Activated CD8-positive, alpha-beta memory T cell treated with anti-CD3 and anti-CD28 coated beads, Interleukin-2, amount 50 U/mL, for 48 hours (primary cell): ENCODE measurements around the gene GNAT3.

Source experiments
- DNase-seq: peaks from one replicate; pipeline ENCODE4 v3.0.0-alpha.2; 2020

GNAT3 gene

DNA sequence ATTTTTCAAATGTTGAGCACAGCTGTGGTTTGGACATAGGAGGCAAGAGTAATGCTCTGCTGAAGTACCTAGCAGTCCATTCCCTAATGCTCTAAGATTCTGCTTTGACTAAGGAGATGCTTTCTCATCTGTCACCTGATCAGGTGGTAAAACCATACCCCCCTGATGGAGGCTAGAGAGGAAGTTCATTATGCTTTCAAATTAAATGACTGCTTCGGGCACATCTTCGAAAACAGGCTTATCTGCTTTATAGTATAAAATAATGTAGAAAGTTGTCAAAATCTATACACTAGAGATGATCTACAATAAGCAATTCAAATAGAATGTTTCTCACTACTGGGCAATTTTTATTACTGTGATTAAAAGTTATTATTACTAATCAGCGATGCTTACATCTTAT is at the start of gene GNAT3:
Gene GNAT3, minus strand, starts transcription at position 101 of the 400 bp plus-strand sequence. CDS start 138 bp downstream, outside the sequence.
- no peak for DNase-seq

DNA sequence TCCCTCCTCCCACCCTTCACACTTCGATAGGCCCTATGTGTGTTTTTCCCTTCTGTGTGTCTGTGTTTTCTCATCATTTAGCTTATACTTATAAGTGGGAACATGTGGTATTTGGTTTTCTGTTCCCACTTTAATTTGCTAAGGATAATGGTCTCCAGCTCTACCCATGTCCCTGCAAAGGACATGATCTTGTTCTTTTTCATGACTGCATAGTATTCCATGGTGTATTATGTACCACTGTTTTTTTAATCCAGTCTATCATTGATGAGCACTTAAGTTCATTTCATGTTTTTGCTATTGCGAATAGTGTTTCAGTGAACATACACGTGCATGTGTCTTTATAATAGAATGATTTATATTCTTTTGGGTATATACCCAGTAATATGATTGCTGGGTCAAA is 46.3 kb upstream of the GNAT3 start:
- DNase-seq: no peak

DNA sequence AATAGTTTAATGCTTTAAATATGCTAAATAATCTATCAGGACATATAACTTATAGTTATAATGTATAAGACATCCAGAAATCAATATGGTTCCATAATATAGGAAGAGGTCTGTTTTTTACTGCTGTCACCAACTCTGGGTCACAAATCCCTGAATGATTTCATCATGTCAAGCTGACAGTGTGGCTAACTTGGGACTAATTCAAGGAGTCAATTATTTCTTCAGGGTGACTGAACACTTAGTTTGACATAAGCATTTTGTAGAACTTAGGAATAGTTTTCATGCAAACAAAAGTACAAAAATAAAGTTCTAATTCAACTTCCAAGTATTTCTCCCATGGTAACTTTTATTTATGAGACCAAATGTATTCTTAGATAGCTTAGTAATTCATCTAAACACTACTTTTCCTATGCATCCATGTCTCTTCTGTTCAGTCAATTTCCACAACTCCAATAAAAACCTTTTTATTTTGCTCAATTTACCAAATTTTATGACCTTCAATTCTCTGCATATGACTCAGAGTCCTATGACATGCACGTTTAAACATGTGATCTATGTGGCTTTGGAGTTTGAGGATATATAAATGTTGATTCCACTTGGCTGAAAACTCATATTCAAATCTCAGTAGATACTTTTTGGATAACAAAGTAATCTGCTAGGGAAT is 40.3 kb upstream of the GNAT3 start:
- DNase-seq: no peak

DNA sequence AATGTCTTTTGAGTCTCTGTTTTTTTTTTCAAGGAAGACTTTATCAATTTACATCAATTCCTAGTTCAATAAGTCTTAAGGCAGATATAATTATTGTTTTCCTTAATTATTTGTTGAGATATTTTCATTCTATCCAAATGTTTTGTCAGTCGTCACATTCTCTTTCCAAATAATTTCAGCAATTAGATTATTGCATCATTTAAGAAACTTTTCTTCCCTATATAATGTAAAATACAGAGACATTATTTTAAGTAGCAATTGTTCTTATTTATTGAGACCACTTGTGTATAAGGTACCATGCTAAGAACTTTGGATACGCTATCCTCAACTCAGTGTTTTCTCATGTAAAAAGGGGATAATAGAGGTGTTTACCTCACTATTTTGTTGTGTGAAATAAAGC is 38.1 kb upstream of the GNAT3 start:
- DNase-seq: no peak

DNA sequence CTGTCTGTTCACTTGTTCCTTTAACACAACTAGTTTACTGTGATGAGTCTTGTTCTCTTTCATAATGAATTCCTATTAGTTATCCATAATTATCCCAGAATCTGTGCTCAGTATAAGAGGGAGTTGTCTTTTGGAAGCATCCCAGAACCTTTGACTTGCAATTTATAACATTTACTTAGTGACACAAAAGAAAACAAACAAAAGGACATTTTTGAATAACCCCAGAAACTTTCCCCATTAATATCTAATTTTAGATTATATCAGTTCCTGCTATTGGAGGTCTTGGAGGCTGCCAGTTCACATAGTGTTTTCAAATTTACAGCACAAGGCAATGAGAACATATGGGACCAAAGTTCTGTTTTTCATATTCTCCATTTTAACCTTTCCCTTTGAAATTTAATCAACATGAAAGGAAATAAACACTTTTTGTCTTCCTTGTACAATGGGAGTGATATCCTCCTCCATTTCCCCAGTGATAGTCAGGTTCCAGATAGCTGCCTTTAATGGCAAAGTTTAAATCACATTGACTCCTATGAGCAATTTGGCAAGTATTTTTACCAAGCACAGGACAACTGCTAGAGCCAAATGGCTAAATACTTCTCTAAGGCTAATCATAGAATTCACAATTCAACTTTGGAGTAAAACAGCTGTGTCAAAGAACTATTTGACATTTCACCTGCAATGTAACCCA is 37.1 kb upstream of the GNAT3 start:
- no peak for DNase-seq

DNA sequence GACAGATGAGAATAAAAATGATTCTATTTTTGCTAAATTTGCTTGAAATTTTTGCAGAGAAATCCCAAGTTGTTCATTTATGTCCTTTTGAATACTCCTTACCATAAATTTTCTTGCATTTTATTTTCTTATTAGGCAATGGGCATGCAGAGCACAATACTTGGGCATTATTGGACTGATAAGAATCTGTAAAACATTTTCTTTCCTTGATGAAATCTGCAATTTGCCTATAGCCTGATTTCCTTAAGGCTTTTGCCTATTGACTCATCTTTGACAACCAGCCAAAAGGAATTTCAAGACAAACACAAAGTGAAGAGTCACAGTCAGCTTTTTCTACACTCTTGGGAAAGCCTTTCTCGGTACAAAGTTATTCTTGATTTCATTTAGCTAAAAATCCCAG is 30.5 kb upstream of the GNAT3 start:
- no peak for DNase-seq

DNA sequence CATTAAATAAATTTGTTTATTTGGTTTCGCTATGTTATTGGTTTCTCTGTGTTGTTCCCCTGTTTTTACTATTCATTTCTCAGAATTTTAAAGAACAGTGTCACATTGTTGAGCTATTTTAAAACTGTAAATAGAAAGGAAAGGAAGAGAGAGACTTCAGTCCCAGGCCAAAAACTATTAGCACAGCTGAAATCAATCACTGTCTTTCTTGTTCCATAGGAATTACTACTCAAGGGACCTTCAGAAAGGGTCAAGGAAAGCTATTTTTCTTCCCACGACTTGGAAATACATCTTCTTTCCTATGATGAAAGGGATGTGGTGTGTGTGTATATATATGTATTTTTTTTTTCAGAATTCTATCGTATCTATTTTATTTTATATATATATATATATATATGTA is 29.0 kb upstream of the GNAT3 start:
- no peak for DNase-seq

DNA sequence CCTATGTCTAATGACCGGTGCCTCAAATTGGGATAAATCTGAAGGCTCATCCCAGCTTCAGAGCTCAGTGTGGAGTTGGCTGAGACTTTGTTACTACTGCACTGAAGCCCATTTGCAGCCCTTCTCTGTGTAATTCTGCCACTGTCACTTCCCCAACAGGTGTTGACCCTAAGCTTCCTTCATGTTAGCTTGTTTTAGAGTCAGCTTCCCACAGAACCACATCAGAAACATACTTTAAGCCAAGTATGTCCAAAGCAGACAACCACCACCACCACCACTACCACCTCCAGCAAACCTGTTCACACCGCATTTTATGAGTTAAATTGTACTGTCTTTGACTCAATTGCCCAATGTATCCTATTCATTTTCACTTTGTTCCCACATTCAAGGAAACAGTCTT is 25.2 kb upstream of the GNAT3 start:
- no peak for DNase-seq

DNA sequence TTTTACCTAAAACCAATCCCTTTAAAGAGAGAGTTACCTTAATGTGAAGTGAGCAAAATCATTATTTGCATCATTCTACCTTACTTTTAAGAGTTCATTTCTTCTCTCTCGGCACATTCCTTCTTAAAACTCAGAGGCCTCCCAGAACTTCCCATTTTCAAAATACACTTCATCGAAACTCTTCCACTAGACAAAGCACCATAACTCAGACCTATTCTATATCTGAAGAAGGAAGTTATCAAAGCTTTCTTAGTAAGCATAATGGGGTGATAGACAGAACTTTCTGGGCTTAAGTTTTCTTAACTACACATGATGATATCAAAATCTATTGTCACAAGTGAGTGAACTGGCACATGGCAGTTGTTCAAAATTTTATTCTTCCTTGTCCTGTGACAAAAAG is 24.6 kb upstream of the GNAT3 start:
- DNase-seq: no peak

DNA sequence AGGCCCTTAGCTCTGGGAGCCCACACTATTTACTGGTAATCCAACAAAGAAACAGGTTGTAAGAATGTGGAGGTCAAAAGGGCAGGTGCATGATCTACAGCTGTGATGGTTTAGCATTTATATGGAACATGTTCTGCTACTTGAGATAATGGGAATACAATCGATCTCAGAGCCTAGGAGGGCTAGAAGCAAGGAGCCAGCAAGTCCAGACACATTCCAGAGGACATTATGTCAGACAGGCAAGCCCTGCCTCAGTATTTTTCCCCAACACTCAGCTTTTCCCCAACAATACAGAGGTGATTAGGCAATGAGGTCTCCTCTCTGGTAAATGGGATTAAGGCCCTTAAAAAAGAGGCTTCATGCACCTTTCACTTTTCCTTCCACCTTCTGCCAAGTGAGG is 21.4 kb upstream of the GNAT3 start:
- DNase-seq: no peak

DNA sequence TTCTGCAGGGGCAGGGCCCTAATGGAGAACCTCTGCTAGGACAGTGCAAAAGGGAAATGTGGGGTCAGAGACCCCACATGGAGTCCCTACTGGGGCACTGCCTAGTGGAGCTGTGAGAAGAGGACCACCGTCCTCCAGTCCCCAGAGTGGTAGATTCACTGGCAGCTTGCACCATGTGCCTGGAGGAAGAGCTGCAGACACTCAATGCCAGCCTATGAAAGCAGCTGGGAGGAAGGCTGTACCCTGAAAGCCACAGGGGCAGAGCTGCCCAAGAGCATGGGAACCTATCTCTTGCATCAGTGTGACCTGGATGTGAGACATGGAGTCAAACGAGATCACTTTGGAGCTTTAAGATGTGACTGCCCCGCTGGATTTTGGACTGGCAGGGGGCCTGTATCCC is 20.3 kb upstream of the GNAT3 start:
- no peak for DNase-seq

DNA sequence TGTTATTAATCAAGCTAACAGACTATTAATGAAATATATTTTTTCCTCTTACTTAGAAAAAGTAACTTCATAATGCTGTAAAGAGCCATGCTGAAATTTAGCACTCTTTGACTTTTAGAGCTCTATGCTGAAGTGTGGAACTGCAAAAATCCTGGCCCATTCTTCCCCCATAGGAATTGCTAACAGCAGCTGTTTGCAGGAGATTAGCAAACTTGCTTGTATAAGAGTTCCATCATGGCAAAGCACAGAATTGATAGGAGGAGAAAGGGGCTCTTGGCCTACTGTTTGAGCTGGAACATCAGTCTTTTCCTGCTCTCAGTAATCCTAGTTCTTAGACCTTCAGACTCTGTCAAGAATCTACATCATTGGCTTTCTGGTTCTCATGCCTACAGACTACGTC is 18.3 kb upstream of the GNAT3 start:
- no peak for DNase-seq

DNA sequence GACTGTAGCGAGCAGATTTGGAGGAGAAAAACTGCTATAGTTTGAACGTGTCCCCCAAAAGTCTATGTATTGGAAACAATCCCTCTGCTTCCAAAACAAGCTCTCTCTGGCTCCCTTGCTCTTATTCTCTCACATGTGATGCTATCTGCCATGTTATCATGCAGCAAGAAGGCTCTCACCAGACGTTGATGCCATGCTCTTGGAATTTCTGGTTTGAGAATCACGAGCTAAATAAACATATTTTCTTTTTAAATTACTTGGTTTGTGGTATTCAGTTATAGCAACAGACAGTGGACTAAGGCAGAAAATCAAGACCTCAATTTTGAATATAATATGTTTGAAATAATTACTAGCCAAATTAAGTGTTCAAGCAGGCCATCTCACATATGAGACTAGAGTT is 17.5 kb upstream of the GNAT3 start:
- DNase-seq: no peak

DNA sequence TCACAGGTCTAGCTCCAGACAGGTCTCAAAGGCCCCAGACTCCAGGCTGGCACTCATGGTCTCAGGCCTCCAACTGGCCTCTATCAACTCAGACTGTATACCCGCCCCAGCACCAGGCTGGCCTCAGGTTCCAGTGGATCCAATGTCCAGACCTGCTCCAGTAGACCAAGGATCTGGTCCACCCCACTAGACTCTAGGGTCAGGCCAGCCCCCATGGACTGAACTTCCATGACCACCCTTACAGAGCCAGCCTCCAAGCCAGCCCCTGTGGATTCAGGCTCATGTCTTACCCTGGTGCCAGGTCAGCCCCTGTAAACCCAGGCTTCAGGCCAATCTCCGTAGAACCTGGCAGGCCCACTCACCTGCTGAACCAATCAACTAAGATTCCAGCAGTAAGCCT is 16.8 kb upstream of the GNAT3 start:
- no peak for DNase-seq

DNA sequence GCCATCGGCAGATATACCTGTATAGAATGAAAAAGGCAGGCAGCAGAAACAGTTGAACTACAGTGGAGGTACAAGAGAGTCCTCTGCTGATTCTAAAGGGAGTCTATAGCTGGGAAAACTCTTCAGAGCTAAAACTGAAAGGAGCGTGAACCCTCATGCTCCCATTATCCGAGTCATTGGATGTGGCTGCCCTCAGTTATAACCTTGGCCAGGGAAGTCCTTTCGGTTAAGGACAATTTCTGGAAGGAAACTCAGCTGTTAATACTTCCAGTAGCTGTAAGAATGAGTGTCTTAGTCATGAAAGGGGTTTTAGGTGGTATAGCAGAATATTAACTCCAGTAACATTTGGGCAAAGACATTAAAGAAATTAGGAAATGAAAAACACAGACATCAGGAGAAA is 14.6 kb upstream of the GNAT3 start:
- DNase-seq: no peak

DNA sequence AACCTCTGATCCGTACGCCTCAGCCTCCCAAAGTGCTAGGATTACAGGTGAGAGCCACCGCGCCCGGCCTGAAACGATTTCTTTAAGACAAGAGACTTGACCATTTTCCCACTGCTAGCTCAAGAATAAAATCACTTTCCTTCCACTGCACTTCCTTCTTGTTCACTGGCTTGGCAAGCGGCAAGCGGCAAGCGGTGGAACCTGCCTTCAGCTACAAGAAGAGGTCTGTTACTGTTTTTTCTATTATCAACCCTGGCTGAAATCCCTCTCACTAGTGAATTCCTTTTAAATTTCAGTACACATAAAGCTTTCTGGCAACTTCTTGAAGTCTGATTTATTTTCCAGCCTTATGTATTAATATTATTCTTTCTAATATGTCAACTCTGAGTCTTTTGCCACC is 12.8 kb upstream of the GNAT3 start:
- DNase-seq: no peak

DNA sequence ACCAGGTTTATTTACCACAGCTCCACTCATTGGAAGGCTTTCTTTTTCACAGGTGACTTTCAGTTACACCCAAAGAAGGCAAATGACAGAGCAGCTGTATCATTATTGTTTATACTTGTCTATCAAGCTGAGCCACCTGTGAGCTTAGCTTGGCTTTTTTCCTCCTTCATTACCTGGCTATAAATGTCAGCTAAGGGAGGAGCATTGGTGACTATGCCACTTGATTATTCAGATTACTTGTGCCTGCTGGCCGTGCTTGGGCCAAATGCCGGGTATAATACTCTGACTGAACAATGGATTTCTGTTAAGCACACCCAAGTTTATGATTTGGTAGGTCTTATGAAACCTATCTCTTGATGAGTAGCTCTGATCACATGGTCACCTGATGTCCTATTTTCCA is 9.9 kb upstream of the GNAT3 start:
- no peak for DNase-seq

DNA sequence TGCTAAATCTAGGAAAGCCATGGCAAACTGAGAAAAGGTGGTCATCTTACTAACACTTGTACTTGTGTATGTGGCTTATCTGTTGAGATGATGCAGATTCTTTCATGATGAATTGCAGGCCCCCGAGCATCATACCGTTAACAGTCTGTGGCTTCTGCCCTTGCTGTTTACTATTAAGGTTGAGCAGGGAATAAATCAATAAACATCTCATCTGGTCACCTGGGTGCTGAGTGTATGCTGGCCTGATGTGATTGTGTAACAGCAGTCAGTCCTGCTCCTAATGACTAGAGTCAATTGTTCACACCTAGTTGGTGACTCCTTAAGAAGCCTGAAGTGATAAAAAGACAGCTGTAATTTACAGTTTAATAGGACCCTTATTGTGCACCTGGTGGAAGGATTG is 8.3 kb upstream of the GNAT3 start:
- DNase-seq: no peak

DNA sequence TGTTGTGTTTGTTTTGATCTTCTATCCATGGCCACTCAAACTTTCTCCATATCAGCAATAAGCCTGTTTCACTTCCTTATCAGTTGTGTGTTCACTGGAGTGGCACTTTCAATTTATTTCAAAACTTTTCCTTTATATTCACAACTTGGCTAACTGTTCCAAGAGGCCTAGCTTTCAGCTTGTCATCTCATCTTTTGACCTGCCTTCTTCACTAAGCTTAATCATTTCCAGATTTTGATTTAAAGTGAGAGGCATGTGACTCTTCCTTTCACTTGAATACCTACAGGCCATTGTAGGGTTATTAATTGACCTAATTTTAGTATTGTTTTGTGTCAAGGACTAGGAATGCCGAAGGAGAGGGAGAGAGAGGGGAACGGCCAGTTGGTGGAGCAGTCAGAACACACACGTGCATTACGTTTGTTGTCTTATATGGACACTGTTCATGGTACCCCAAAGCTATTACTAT is 5.5 kb upstream of the GNAT3 start:
- no peak for DNase-seq

DNA sequence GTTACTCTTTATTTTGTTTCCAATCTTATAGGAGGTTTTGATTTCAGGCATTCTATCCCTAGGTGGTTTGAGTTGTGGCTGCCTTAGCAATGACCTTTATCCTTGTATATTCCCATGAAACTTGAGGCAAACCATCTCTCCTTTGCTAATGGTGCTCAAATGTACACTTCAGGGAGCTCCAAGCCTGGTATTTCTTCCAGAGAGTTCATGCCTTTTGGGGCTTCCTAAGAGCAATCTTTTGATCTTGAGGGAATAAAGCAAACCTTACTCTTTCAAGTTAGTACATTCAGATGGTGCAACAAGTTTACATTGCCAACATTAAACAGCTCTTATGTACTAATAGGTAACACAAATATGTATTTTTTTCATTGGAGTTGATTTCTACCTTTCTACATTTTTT is 3.4 kb upstream of the GNAT3 start:
- DNase-seq: no peak

DNA sequence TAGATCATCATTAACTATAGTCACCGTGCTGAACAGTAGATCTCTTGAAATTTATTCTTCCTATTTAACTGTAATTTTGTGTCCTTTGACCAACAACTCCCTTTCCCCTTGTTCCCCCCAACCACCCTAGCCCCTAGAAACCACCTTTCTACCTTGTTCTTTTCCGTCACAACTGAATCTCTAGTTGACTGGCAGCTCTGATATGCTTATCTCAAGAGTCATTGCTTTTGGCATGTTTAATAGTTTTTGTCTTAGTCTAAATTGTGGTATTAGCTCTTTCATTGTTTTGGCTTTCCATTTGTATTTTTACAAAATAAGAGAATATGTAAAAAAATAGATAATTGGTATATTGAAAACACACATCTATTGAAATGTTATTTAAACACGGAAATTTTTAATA is 1.8 kb downstream of the GNAT3 start:
- no peak for DNase-seq

DNA sequence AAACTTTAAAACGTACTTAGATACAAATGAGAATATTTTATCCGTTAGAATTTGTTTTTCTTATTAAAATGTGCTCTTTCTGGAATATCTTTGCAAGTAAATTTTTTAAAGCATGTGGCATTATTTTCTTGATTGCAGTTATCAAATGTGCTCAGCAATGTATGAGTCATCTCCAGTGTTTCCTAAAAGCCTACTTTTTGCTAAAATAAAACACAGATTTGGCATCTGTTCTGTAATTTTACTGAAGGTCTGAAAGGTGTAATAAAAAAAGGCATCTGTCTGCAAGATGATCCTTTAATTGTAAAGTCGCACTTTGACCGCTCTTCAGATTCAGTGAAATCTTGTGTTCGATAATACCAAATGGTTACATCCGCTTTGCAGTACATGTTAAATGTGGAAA is 3.4 kb downstream of the GNAT3 start:
- no peak for DNase-seq

DNA sequence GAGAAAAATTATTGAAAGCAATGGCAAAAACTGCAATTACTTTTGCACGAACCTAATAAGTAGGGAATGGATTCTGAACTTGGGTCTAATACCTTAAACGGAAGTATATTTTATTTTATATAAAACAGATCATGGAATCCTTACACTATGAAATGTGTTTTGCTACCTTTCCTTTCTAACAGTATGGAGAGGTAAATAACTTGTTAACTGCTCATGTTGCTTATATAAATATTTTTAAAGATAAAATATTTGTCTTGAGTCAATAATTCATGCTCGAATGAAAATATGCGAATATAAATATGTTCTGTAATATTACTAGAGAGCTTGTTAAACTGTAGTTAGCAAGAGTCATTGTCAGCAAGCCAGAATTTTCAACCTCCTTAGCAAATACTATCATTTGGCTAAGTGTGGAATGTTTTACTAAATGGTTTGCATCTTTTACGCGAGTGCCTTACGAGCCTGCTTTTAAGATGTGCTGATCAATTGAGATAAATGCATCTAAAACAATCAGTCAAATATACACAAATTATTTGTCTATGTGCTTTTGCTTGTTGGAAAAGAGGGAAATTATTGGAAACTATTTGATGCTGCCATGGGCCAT is 5.9 kb downstream of the GNAT3 start:
- no peak for DNase-seq

DNA sequence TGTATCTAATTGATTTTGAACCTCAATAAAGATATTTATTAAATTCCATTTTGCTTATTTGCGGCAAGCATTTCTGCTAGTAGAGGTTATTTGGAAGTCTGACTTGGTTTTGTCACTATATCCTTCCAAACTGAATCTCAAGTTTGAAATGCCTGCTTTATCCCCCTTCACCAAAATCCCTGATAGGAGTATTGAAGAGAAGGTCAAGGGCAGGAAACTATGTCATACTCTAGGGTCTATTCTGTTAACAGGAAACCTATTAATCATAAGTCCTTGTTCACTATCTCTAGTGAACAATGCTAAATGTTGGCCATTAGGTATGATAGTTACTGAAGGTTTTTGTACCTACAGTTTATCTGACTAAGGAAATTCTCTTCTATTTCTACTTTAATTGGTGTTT is 11.5 kb downstream of the GNAT3 start:
- DNase-seq: no peak
